ENCODE measurements around the gene PLCH1. TPM values are rescaled to one million over a fixed set of nuclear protein-coding genes. Genes with fewer than 3 reads are reported as not detected.

PLCH1 gene
- total and polyA plus RNA-seq, 2 of the 13 experiments (the other 11 are each of a cell fraction or from before 2014, with no cell fraction given) = 2.0 to 3.0 TPM

DNA sequence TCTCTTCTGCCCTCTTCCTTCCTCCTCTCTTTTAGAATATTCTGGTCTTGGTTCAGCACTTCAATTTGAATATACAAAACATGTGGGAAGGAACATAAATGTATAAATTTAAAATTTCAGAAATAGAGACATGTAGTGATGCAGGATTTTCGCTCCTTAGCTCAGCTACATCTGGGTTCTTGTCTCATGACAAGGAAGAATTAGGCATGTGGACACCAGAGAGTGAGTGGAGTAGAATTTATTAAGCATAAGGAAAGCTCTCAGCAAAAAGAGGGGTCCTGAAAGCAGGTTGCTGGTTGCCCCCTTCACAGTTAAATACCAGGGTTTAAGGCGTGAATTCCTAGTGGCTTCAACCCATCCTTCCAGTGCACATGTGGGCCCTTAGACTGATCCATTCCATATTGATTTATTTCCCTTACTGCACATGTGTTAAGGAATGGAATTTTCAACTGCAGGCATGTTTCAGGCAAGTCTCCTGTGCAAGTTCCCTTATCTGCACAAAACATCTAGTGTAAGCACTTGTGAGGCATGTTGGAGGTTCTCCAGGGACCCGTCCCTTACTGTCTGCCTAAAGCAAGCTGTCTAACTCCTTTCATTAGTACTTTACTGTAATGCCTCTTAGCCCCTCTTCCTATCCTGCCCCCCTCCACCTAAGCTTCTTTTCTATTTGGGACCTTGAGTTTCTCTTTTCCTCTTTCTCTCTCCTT, 318.2 kb downstream of the PLCH1 start:
- CTCF ChIA-PET (ENCODE audit: low intra/inter-chr PET ratio, low total read pairs) = no interaction called here
- no peak for TF ChIP-seq ZNF883 (CRISPR knock-in tag; IDR thresholded peaks at IDR 0.05; ENCODE audit: not compliant biosample characterization)
- TF ChIP-seq, protein P1, sequence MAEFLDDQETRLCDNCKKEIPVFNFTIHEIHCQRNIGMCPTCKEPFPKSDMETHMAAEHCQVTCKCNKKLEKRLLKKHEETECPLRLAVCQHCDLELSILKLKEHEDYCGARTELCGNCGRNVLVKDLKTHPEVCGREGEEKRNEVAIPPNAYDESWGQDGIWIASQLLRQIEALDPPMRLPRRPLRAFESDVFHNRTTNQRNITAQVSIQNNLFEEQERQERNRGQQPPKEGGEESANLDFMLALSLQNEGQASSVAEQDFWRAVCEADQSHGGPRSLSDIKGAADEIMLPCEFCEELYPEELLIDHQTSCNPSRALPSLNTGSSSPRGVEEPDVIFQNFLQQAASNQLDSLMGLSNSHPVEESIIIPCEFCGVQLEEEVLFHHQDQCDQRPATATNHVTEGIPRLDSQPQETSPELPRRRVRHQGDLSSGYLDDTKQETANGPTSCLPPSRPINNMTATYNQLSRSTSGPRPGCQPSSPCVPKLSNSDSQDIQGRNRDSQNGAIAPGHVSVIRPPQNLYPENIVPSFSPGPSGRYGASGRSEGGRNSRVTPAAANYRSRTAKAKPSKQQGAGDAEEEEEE (CRISPR knock-in tag; IDR thresholded peaks at IDR 0.05; ENCODE audit: borderline replicate concordance) = no peak
- TF ChIP-seq, protein P2, sequence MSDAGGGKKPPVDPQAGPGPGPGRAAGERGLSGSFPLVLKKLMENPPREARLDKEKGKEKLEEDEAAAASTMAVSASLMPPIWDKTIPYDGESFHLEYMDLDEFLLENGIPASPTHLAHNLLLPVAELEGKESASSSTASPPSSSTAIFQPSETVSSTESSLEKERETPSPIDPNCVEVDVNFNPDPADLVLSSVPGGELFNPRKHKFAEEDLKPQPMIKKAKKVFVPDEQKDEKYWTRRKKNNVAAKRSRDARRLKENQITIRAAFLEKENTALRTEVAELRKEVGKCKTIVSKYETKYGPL (CRISPR knock-in tag; IDR thresholded peaks at IDR 0.05) = no peak
- no peak for TF ChIP-seq RNF2 (conservative IDR thresholded peaks at IDR 0.05; ENCODE audit: low read depth)
- no peak for TF ChIP-seq FOXK2 (IDR thresholded peaks at IDR 0.05)
- no peak for TF ChIP-seq ZMYM3 (CRISPR knock-in tag; IDR thresholded peaks at IDR 0.05)
- TF ChIP-seq, protein P3, sequence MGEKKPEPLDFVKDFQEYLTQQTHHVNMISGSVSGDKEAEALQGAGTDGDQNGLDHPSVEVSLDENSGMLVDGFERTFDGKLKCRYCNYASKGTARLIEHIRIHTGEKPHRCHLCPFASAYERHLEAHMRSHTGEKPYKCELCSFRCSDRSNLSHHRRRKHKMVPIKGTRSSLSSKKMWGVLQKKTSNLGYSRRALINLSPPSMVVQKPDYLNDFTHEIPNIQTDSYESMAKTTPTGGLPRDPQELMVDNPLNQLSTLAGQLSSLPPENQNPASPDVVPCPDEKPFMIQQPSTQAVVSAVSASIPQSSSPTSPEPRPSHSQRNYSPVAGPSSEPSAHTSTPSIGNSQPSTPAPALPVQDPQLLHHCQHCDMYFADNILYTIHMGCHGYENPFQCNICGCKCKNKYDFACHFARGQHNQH (CRISPR knock-in tag; IDR thresholded peaks at IDR 0.05) = no peak
- no peak for TF ChIP-seq NFE2L2 (IDR thresholded peaks at IDR 0.05; ENCODE audit: low read length)
- TF ChIP-seq ZNF569 (CRISPR knock-in tag; IDR thresholded peaks at IDR 0.05; ENCODE audit: borderline replicate concordance) = no peak
- no peak for TF ChIP-seq GTF3A (CRISPR knock-in tag; conservative IDR thresholded peaks at IDR 0.05)
- no peak for TF ChIP-seq ZFP82 (CRISPR knock-in tag; IDR thresholded peaks at IDR 0.05; ENCODE audit: borderline replicate concordance)
- no peak for TF ChIP-seq KLF9 (CRISPR knock-in tag; IDR thresholded peaks at IDR 0.05; ENCODE audit: low read depth)
- no peak for TF ChIP-seq ZNF549 (CRISPR knock-in tag; IDR thresholded peaks at IDR 0.05)
- no peak for TF ChIP-seq NR2F1 (CRISPR knock-in tag; IDR thresholded peaks at IDR 0.05)
- TF ChIP-seq NCOA1 (CRISPR knock-in tag; IDR thresholded peaks at IDR 0.05) = no peak
- TF ChIP-seq, protein P4, sequence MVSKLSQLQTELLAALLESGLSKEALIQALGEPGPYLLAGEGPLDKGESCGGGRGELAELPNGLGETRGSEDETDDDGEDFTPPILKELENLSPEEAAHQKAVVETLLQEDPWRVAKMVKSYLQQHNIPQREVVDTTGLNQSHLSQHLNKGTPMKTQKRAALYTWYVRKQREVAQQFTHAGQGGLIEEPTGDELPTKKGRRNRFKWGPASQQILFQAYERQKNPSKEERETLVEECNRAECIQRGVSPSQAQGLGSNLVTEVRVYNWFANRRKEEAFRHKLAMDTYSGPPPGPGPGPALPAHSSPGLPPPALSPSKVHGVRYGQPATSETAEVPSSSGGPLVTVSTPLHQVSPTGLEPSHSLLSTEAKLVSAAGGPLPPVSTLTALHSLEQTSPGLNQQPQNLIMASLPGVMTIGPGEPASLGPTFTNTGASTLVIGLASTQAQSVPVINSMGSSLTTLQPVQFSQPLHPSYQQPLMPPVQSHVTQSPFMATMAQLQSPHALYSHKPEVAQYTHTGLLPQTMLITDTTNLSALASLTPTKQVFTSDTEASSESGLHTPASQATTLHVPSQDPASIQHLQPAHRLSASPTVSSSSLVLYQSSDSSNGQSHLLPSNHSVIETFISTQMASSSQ (IDR thresholded peaks at IDR 0.05; ENCODE audit: low read depth) = no peak
- TF ChIP-seq, protein P4 (CRISPR knock-in tag; IDR thresholded peaks at IDR 0.05; ENCODE audit: borderline replicate concordance) = no peak
- TF ChIP-seq GABPB1 (CRISPR knock-in tag; IDR thresholded peaks at IDR 0.05) = no peak
- no peak for TF ChIP-seq ZFP36L2 (CRISPR knock-in tag; IDR thresholded peaks at IDR 0.05)

More for the DNA sequence above, 318.2 kb downstream of the PLCH1 start:
- DNase-seq (ENCODE audit: low spot score) = no peak
- Histone ChIP-seq H3K9me3 (ENCODE audit: low read length) (peaks cover 12% of the 10 kb centered on the region), H3K4me2 (ENCODE audit: low read depth, low read length) (no peak overlapping the region), H3K4me1 (ENCODE audit: insufficient read depth, low read length) (no peaks in the 10 kb centered on the region), H2AFZ (ENCODE audit: low read length) (no peak overlapping the region), H3K9ac (ENCODE audit: insufficient read depth, low read depth, low read length) (no peak overlapping the region), H3K79me2 (ENCODE audit: insufficient read depth, low read length) (no peaks in the 10 kb centered on the region), H3K4me3 (replicated peaks in 1 of 3; ENCODE audit: insufficient read depth in 1 of 3, low read depth in 2 of 3, low read length in 3 of 3) (no peak overlapping the region), H4K20me1 (ENCODE audit: insufficient read depth, low read length) (no peaks in the 10 kb centered on the region), H3K27me3 (ENCODE audit: control insufficient read depth in 1 of 2, insufficient read depth in 2 of 2, low read length in 2 of 2) (no peaks in the 10 kb centered on the region), H3K36me3 (replicated peaks in 1 of 2; ENCODE audit: control insufficient read depth in 1 of 2, insufficient read depth in 2 of 2, low read length in 2 of 2) (no peaks in the 10 kb centered on the region), H3K27ac (ENCODE audit: extremely low read length, insufficient read depth, low read length) (no peak overlapping the region)
- BruUV-seq (replicated peaks) = no TSS peak
- POLR2A ChIA-PET = no interaction called here
- no peak for FAIRE-seq
- intact Hi-C loops (cut with micrococcal nuclease; ENCODE audit: unreplicated experiment) (no loop called here), in situ Hi-C loops (cut with HindIII; ENCODE audit: extremely low pct_ligation_motif_present, low pct_unique_long_range_greater_than_20kb) (no loop called here)
- no peak for ATAC-seq
- WGBS (ENCODE audit: low lambda C conversion rate) = 8% methylated on average over 3 of the region's 3 CpGs

Data from HepG2 (cell line).